ENCODE measurements around the gene DVL3.
"Not testable (repeated sequence)": the region's sequence is repeated elsewhere in the genome, so short reads cannot be mapped to it uniquely, and the experiment has no call there.

The DVL3 gene

DNA sequence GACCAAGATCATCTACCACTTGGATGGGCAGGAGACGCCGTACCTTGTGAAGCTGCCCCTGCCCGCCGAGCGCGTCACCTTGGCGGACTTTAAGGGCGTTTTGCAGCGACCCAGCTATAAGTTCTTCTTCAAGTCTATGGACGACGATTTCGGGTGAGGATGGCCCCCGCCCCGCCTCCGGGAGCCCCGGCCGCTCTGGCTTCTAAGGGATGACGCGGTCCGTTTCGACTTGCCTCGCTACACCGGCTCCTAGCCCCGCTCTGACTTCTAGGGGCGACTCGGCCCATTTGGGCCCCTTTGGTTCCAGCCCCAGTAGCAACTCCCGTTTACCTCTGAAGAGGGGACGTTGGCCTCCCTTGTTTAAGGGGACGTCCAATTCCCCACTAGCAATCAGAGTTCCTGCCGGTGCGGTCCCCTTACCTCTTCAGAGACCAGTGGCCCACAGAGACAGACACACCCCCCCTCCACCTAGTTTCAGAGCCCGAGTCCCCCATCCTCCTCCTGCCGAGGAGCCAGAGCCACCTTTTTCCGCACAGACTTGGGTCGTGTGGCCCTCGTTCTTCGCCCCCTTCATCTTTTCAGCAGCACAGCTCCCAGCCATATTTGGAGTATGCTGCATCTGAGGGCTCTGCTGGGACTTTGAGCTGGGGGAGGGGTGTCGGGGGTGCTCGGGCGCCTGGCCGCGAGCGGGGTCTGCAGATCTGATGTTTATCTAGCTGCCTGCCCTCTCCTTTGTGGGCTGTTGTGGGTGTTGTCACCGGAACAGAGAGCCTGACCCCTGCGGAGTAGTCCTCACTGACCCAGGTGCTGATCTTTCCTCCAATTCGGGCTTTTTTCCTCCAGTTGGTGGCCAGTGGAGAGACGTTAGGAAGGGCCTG is 706 bp downstream of the DVL3 start:
- peak overlapping the region; percentile 87 for H3K4me3 ChIP-seq (ENCODE audit: low read depth, low read length)

DNA sequence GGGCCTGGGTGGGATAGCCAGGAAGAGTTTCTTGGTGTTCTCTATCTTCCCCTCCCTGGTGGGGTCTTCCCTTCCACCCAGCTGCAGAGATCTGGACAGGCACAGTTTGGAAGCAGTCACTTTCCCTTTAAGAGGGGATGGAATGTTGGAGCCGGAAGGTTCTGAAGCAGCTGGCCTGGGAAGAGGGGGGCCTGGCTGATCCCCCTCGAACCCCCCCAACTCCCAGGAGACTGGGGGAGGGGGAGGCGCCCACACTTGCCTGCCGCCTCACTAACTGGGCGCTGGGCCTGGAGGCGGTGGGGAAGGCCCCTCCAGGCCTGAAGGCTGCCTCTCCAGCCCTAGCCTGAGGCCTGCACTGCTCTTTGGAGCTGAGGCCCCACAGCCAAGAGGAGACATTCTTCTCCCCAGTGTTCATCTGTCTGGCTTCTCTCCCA is 1.4 kb downstream of the DVL3 start:
- H3K4me3 ChIP-seq (ENCODE audit: low read depth, low read length) = peak overlapping the region; percentile 87

DNA sequence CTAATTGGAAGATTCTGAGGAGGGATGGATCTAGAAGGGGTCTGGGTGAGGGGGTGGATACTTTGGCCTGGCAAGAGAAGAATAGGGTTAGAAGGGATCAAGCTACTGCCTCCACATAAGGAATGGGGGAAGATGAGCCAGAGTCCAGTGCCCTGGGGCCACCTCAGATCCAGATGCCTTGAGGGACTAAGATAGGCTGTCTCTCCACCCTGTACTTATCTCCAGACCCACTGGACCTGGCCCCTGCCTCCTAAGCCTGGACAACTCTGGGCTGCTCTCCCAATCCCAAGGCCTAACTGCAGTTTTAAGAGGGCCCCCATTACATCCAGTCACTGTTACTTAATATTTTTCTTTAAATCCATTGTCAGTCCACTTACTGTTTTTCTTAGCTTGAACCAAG is 2.0 kb downstream of the DVL3 start:
- peak overlapping the region; percentile 87 for H3K4me3 ChIP-seq (ENCODE audit: low read depth, low read length)

DNA sequence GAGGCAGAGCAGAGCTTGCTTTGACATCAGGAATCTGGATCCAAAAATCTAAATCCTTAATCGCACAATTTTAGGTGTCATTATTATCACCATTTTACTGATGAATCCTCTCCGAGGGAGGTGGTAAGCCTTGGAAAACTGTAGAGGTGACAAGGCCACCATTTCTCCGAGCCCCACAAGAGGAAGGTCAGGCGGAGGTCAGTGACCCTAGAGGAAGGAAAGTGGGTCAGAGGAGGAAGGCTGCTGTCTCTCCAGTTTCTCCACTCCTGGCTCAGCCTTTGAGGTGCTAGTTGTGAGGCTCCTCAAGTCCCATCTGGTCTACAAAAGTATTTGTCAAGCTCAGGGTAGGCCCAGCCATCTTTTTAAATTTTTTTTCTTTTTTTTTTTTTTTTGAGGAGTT is 3.2 kb downstream of the DVL3 start:
- no peak overlapping the region for H3K4me3 ChIP-seq (ENCODE audit: low read depth, low read length)

DNA sequence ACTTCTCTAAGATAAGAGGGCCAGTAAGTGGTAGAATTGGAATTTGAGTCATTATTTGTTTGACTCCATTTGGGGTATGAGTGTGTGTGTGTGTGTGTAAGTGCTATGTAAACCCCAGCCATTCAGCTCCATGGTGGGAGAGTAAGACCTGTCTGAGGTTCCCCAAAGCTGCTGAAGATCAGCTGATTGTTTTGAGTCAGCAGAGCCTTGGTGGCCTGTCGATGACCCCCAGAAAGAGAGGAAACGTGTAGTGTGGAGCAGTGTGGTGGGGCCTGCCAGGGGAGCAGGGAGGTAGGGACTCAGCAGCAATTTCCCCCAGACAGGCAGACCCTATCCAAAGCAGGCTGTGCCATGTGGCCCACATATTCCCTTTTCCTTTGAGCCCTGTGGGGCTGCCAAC is 5.3 kb downstream of the DVL3 start:
- no peak overlapping the region for H3K4me3 ChIP-seq (ENCODE audit: low read depth, low read length)

DNA sequence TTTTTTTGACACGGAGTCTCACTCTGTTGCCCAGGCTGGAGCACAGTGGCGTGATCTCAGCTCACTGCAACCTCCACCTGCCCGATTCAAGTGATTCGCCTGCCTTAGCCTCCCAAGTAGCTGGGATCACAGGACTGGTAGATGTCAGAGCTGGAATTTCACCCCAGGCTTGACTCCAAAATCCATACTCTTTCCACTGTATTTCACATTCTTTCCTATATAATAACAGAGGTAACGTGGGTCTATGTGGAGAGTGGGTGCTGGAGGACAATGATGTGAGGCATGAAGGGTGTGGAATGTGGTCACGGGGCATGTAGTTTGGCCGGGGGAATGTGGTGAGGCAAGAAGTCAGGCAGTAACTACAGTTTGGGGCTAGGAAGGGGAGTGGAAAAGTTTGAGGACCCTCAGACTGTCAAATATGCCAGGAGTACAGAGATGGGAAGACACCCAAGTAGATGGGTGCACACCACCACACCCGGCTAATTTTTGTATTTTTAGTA is 7.4 kb downstream of the DVL3 start:
- not testable (repeated sequence) for H3K4me3 ChIP-seq (ENCODE audit: low read depth, low read length)

DNA sequence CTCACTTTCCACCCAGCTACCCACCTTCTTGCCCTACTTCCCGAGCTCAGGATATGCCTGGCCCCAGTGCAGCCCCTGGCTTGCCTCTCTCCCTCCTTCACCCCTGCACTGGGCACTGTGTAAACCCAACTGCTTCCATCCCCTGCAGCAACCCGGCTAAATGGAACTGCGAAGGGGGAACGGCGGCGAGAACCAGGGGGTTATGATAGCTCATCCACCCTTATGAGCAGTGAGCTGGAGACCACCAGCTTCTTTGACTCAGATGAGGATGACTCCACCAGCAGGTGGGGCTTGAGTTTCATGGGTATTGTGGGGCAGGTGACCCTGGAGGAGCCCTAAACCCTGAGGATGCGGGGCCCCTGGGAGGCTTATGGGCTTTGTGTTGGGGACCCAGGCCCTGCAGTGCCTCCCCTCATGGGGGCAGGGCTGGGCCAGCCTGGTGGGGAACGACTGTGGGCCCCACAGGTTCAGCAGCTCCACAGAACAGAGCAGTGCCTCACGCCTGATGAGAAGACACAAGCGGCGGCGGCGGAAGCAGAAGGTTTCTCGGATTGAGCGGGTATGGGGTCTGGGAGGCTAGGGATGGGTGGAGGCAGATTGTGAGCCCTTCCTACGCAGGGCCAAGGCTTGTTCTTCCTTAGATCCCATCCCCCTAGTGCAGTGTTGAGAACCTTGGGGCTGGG is 9.6 kb downstream of the DVL3 start:
- H3K4me3 ChIP-seq (ENCODE audit: low read depth, low read length) = no peak overlapping the region

DNA sequence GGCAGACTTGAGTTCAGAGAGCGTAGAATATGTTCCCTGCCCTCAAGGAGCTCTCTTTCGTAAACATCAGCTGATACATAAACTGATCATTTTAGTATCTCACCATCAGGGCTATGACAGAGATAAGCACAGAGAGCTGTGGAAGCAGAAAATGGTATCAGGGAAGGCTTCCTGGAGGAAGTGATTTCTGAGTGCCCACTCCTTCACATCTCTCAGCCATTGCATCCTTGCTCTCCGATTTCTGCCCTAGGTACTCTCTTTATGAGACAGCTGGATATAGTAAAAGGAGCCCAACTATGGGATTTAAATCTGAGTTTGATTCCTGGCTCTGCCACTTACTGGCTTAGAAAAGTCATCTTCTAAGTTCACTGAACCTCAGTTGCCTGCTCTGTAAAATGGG is 10.4 kb downstream of the DVL3 start:
- H3K4me3 ChIP-seq (ENCODE audit: low read depth, low read length) = no peak overlapping the region

DNA sequence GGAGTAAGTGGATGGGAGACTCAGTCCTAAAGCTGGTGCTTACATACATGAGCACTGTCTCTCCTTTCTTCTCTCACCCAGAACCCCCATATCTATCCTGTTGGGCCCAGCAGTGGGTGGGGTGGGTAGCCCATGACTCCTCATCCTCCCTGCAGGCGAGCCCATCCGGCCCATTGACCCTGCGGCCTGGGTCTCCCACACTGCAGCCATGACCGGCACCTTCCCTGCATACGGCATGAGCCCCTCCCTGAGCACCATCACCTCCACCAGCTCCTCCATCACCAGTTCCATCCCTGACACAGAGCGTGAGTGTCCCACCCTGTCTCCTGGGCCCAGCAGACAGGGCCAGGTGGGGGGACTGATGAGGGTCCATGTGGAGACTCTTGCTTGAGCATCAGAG is 11.5 kb downstream of the DVL3 start:
- H3K4me3 ChIP-seq (ENCODE audit: low read depth, low read length) = no peak overlapping the region

DNA sequence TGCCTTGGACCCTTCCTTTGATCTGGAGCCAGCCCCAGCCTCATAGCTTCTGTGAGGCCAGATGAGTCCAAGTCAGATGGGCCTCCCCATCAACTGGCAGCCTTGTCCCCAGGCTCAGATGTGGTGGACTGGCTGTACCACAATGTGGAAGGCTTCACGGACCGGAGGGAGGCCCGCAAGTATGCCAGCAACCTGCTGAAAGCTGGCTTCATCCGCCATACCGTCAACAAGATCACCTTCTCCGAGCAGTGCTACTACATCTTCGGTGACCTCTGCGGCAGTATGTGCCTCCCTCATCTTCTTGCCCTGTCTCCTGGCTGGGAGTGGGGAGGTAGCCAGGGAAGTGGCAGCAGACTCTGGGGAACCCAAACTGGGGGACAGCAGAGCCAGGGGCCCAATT is 12.6 kb downstream of the DVL3 start:
- H3K4me3 ChIP-seq (ENCODE audit: low read depth, low read length) = no peak overlapping the region

DNA sequence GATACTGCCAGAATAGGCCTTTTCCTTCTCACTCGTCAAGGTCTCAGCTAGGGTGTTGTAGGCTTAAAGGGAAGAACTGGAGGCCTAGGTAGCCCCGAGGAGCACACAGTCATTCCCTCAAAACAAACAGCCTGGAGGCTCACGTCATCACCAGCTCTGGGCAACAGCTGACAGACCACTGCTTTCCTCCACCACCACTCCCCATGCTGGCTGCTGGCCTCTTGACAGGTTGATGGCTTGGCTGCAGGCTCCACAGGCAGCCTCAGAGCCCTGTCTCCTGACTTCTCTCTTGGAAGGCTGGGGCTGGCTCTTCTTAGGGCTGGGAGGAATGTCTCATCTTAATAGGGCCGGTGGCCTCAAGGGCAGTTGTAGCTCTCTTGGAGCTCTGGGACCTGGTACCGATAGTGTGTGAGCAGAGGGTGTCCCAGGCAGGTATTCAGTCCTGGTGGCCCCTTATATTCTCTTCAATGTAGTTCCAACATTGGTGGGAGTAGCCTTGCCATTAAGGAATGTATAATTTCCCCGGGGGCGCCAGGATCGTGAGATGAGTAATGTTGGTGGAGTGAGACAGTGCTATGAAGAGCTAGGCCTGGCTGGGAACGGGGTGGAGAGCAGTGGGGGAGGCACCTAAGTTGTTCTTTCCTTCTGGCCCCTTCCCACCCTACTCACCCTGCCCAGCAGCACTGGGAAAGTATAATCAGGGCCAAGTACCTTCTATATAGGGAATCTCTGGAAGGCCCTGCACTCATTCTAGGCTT is 13.4 kb downstream of the DVL3 start:
- H3K4me3 ChIP-seq (ENCODE audit: low read depth, low read length) = no peak overlapping the region

DNA sequence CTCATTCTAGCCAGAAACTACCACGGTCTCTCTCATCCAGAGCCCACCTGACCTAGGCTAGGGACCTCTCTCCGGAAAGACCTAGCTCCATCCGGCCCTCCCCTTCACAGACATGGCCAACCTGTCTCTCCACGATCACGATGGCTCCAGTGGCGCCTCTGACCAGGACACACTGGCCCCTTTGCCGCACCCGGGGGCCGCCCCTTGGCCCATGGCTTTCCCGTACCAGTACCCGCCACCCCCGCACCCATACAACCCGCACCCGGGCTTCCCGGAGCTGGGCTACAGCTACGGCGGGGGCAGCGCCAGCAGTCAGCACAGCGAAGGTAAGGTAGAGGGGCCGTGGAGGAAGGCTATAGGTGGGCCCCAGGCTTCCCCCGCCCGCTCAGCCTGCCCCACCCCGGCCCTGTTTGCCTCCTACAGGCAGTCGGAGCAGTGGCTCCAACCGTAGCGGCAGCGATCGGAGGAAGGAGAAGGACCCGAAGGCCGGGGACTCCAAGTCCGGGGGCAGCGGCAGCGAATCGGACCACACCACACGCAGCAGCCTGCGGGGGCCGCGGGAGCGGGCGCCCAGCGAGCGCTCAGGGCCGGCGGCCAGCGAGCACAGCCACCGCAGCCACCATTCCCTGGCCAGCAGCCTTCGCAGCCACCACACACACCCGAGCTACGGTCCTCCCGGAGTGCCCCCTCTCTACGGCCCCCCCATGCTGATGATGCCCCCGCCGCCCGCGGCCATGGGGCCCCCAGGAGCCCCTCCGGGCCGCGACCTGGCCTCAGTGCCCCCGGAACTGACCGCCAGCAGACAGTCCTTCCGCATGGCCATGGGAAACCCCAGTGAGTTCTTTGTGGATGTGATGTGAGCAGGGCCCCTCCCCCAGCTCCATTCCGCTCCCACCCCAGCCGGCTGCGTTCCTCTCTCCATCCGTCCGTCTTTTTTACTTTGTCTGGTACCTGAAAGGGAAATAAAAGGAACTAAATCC is 15.0 kb downstream of the DVL3 start:
- H3K4me3 ChIP-seq (ENCODE audit: low read depth, low read length) = no peak overlapping the region

DNA sequence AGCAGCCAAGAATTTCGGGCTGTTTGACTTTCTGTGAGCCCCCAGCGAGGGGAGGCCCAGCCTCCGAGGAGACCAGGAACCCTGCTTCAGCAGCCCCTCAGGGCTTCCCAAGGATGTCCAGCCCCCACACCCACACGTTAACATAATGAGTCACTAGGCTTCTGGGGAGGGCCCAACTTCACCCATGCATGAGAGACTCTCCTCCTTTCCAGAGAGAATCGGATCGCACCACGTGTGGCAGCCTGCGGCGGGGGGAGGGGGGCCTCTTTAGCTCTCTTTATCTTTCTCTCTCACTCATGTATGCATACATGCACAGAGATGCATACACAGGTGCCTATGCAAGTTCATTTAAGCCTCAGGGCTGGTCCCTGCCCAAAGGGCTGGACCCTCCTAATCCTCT is 16.4 kb downstream of the DVL3 start:
- H3K4me3 ChIP-seq (ENCODE audit: low read depth, low read length) = no peak overlapping the region

DNA sequence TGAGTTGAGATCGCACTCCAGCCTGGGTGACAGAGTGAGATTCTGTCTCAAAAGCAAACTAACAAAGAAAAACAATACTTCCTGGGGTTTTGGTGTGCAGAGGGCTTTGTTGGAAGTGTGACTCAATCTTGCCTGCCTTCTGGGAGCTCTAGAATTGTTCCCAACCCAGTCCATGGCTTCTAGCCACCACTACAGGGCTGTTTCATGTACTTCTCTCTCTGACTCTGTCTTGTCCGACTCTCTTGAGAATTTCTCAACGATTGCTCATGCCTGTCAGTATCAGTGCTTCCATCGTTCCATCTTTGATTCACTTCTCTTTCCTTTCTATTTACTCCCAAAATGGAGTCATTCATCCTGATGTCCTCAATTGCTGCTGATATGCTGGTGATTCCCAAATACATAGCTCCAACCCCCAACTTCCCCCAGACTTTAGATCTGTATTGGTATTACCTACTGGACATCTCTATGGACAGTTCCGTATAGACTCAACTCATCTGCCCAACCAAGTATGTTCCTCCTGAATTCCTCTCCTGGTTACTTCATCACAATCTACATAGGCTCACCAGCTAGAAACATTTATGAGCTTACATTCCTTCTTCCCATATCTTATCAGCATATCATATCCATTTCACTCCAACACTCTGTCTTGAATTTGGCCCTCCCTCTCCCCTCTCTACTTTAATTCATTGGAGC is 17.6 kb downstream of the DVL3 start:
- no peak overlapping the region for H3K4me3 ChIP-seq (ENCODE audit: low read depth, low read length)

DNA sequence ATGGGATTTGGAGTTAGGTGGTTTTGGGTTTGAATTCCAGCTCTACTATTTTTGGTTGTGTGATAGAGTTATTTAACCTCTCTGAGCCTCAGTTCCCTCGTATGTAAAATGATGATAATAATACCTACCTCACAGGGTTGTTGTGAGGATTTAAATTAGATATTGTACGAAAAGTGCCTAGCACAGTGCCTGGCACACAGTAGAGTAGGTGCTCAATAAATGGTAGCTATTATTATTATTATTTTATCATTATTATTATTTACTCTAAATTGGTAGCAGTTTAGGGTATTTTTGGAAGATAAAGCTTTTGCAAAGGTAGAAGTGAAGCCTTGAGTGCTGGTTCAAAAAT is 18.2 kb downstream of the DVL3 start:
- no peak overlapping the region for H3K4me3 ChIP-seq (ENCODE audit: low read depth, low read length)

DNA sequence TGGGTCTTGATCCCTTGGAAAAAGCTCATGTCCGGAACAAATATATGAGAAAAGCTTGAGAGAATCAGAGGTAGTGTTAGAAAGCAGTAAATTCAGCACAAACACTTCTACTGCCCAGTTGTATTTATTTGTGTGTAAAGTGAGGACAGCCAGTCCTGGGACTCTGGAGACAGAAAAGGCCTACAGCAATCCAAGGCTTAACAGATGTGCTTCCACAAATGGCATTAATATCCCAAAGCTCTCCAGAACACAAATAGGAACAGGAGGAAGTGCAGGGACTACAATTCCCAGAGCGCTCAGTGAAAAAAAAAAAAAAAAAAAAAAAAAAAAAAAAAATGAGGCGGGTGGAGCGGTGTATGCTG is 19.1 kb downstream of the DVL3 start:
- H3K4me3 ChIP-seq (ENCODE audit: low read depth, low read length) = no peak overlapping the region

DNA sequence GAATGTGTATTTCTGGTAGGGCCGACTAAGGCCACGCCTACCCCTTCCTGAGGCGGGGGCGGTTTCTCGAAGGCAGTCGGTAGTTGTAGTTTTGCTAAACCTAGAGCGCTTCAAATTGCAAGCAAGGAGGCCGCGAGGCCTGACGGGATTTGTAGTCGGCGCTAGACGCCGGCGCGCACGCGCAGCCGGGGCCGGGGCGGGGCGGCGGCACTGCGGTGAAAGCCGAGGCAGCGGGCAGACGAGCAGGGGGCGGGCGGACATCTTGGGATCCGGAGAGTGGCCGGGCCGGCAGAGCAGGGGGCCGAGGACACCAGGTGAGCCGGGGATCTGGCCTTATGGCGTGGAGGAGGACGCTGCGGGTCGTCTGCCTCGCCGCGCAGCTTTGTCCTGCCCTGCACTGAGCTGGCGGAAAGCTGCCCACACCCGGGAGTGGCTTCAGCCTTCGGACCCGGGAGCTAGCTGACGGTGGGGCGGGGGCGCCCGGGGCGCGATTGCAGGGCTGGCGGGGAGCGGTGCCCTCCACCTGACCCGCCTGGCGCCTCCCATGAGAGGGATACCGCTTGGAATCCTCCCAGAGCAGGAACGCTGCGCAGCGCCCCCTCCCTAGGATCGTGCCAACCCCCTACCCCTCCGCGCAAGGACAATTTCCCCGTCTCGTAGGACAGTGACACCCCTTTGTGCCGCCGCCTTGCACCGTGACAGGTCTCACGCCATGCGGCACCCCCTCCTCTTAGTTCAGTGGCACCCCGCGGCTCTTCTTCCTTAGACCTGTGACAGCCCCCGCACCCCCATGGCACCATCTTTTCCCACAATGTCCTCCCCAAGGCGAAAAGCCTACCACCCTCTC is 19.7 kb downstream of the DVL3 start, which contains the start of gene AP2M1:
Gene AP2M1, plus strand, starts transcription at position 210 of the 847 bp plus-strand sequence. CDS start 2,139 bp downstream, outside the sequence.
- peak within 1 kb of the TSS; percentile 93 for H3K4me3 ChIP-seq (ENCODE audit: low read depth, low read length)

DNA sequence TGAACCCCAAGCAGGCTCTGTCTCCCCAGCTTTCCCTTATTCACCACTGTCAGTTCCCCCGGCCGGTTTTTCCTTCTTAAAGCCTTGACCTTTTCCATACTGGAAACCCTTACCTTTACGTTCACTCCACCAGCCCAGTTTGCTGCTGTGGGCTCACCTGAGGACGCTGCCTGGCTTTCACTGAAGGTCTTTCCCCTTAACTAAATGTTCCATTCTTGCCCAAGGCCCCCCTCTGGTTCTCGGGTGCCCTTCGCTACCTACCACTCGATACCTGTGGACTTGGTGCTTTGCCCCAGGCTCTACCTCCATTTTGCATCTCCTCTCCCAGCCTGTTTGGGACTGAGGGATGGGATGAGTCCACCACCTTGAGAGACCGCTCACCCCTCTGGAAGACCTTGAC is 20.3 kb downstream of the DVL3 start:
- H3K4me3 ChIP-seq (ENCODE audit: low read depth, low read length) = peak overlapping the region; percentile 93

DNA sequence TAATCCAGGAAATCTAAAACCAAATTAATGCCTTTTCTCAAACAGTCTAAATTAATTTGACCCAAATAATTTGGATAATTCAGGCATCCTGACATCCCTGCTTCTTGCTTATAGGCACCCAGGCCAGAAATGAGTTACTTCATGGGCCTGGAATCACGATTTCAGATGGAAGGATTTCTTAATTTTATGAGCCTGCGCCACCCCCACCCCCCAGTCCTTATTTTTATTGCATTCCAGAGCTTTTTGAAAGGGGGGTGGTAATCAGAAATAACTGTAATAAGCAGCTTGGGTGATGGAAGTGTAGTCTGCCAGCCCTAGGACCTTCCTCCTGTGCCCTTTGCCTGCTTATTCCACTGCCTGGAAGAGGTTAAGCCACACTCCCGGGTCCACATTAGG is 20.8 kb downstream of the DVL3 start:
- H3K4me3 ChIP-seq (ENCODE audit: low read depth, low read length) = peak overlapping the region; percentile 93

Measured in iPS-11a (cell line).